Stimulated activated naive CD8-positive, alpha-beta T cell treated with anti-CD3 and anti-CD28 coated beads, Interleukin-15, Interleukin-2, amounts not matched to agents 100 U/mL and 50 U/mL, for 24 hours (primary cell): ENCODE results near the gene UPK3A.

Source experiments
- ATAC-seq: fragments of 150-1000 bp; cut with Tn5 transposase; one replicate; pipeline ENCODE4 v1.10.0; 2021
- DNase-seq: peaks from one replicate; pipeline ENCODE4 v3.0.0; 2021

The UPK3A gene

GRCh38 chr22:45284705-45285262, at the start of gene UPK3A:
Gene UPK3A, plus strand, starts transcription at chr22:45284949. Its CDS starts 65 bp downstream, at chr22:45285014.
- peak; percentile 70 for DNase-seq
- peak; percentile 84 for ATAC-seq

DNA sequence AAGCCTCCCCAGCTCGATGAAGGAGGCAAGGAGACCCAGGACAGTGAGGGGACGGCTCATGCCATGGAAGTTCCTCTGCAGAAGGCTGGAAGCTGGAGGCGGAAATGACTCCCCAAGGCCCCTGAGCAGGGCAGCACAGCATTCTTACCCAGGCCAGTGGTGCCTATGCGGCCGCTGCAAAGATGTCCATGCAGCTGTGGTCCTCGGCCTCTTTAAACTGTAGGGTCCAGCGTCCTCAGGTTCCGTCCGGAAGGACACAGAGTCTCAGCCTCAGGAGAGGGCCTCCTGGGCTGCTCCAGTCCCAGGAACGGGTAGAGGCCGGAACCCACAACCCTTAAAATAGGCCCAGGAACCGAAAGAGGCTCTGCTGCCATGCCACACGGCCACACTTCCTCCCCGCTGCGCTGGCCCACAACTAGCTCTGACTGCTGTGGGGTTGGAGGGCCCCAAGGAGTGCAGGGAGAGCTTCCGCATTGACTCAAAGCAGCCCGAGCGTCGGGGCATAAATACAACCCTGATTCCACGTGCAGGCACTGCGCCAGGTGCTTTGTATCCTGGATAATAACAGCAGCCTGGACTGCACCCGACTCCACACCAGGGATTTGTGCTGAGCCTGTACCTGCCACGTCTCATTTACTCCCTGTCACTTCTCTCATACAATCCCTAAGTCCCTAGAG, 49.5 kb upstream of the UPK3A start:
- DNase-seq (peak; percentile 36), ATAC-seq (peak; percentile 29)

- ATAC-seq, result no peak
Measured at GRCh38 chr22:45235851-45236342, 48.9 kb upstream of the UPK3A start.

GRCh38 chr22:45237065-45237990, 47.4 kb upstream of the UPK3A start:
- DNase-seq (no peak), ATAC-seq (no peak)

More at GRCh38 chr22:45235851-45236342, 48.9 kb upstream of the UPK3A start:
- DNase-seq, result no peak

- ATAC-seq (no peak), DNase-seq (no peak)
Measured at GRCh38 chr22:45238076-45238956, 46.4 kb upstream of the UPK3A start.

- no peak for DNase-seq
- ATAC-seq, result no peak
Measured at GRCh38 chr22:45238957-45239680, 45.6 kb upstream of the UPK3A start.

DNA sequence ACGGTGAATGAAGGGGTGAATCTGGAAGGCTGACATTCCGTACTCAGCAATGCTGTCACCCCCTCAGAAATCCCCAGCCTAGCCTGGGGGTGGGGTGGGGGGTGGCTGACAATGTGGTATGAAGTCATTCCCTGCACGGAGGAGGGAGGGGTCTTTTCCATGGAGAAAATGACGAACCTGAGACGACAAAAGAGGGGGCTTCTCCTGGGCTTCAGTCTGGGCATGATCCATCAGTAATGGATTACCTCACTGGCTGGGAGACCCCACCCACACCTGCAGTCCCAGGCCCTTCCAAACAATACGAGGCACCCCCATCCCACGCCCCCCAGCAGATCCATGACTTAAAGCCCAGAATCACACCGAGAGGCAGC, 45.1 kb upstream of the UPK3A start:
- ATAC-seq (no peak), DNase-seq (no peak)

- DNase-seq, result peak; percentile 50
Measured at GRCh38 chr22:45240104-45240809, 44.5 kb upstream of the UPK3A start.

GRCh38 chr22:45240810-45241631, 43.7 kb upstream of the UPK3A start, which contains the start of gene KIAA0930:
Gene KIAA0930, minus strand, starts transcription at chr22:45240894. Its CDS starts 191 bp downstream, at chr22:45240703.
- peak; percentile 70 for ATAC-seq

More at GRCh38 chr22:45240104-45240809, 44.5 kb upstream of the UPK3A start:
- ATAC-seq, result peak; percentile 47

GRCh38 chr22:45242778-45243191, 42.0 kb upstream of the UPK3A start:
- ATAC-seq, result no peak
- DNase-seq, result no peak

More at GRCh38 chr22:45240810-45241631, 43.7 kb upstream of the UPK3A start, which contains the start of gene KIAA0930:
- DNase-seq, result peak; percentile 86

DNA sequence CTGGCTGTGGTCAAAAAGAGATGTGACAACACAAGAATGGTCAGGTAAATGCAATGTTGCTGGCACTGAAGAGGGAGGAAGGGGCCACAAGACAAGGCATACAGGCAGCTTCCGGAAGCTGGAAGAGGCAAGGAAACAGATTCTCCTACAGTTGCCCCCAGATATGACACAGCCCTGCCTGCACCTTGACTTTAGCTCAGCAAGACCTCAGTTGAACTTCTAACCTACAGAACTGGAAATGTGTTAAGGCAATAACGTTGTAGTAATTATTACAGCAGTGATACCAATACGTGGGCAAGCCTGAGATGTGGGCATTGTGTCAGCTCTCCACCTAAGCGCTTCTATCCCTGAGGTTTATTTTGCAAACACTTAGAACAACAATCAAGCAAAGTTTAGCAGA, 39.8 kb upstream of the UPK3A start:
- no peak for ATAC-seq
- DNase-seq, result no peak

DNA sequence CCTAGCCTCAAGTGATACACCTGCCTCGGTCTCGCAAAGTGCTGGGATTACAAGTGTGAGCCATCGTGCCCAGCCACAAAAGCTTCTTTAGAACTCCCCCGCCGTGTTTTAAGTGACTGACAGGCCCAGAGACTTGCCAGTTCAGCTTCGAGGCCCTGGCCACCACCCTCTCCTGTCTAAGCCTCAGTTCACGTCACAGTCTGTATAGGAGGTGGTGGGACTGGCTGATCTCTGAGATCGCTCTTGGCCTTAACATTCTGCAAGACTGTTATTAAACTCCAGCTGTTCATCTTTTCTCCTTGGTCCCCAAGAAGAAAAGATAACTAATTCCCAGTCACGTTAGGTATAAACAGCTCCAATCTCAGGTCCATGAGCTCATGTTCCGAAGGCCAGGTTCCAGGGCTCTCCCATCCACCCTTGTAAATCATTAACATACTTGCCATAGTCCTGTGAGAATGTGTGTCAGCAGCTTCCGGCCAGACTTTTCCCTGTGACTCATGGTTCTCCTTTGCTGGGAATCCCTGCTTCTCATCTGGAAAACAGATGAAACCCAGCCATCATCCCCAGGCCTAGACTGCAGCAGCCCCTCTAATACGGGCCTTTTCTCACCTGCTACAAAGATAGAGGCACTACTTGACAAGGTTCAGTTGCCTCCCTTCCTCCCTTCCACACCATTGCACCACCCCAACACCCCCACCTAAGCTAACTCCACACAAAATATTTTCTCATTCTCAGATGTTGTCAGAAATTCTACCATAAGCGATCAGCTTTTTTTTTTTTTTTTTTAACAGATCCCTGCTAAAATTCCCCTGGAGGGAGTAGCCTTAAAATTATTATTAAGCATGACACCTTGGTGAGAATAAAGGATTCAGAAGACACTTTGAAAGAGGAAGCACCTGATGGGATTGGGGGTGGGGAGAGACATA, 38.4 kb upstream of the UPK3A start:
- no peak for ATAC-seq
- no peak for DNase-seq

DNA sequence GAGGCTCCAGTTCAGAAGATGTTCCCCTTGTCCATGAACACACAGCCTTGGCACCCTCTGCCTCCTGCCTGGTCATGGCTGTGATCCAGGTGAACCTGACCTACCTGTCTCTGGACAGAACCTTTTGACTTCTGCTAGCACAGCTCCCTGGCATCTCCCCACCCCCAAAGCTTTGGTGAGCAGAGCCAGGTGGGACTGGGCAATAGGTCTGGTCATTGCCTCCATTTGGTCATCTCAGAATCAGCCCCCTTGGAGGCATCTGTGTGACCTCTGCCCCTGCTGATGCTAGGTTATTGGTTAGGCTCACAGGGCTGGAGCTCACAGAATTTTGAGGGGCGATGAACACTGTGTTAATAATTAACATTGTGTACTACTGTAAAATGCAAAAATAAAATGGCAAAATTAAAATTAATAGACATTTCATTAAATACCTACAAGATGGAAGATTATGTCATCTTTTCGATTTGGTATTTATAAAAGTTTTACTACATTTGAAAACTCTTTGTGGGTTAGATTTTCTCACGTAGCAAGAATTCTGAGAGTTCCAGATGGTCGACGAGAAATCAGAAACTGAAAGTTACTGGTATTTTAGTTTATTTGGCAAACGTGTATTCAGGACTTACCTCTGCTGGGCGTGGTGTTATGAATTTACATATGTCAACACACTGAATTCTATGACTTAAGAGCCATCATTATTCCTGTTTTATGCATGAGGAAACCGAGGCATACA, 35.8 kb upstream of the UPK3A start:
- no peak for DNase-seq
- no peak for ATAC-seq

DNA sequence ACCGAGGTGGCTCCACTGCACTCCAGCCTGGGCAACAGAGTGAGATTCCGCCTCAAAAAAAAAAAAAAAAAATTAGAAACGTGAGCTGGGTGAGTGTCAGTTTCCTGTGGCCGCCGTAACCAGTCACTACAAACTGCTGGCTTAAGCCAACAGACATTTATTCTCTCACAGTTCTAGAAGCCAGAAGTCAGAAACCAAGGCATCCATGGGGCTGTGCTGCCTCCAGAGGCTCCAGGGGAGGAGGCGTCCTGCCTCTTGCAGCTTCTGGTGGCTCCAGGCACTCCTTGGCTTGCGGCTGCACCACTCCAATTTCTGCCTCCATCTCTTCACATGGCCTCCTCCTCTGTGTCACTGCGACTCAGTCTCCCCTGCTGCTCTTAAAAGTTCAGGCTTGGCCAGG, 32.9 kb upstream of the UPK3A start:
- DNase-seq (no peak), ATAC-seq (no peak)

DNA sequence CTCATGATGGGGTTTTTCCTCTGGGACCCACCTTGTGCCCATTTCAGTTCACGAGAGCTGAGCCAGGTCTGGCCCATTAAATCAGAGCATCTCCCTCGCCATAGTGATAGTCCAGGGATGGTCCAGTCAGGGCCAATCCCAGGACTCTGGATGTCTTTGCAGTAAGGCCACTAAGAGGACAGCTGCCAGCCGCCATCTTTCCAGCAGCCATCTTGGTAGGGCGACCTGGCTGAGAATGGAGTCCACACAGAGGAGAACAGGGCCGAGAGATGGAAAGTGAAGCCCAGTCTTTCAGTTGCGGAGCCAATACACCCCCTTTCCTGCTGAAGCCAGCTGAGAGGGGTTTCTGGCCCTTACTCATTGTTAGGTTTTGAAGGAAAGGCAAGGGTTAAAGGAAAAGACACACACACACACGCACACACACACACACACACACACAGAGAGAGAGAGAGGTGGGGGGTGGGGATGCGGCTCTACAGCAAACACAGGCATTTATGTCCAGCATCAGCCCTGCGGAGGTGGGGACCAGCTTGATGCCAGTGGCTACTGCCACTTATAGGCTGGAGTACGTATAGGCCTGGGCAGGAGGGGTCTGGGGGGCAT, 31.6 kb upstream of the UPK3A start:
- no peak for ATAC-seq
- DNase-seq, result no peak

GRCh38 chr22:45254388-45254787, 30.4 kb upstream of the UPK3A start:
- peak; percentile 62 for ATAC-seq
- peak; percentile 32 for DNase-seq

DNA sequence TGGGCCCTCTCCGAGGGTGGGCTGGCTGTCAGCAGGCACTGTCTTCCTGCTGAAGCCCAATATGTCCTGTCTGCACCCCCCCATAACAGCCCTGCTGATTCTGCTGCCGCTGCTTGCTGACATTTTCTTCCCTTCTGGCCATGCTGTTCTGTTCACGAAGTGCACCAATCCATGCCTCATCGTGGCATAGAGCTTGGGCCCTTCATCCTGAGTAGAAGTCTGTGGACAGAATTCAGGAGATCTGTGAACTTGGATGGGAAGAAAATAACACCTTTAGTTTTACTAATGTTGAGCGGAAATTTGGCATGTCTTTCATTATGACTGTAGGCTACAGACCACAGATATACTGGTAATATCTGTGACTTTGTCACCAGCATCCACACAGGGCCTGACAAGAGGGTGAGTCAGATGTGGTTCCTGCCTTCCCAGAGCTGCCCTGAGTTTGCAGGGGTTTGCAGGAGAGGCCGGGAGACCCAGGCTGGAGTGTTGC, 29.9 kb upstream of the UPK3A start:
- DNase-seq (peak; percentile 48), ATAC-seq (peak; percentile 94)
